GM15510 (cell line): ENCODE data around the gene PMS2.
"Not testable (repeated sequence)": the region's sequence is repeated elsewhere in the genome, so short reads cannot be mapped to it uniquely, and the experiment has no call there.

Experiments used
- POLR2A ChIP-seq: IDR thresholded peaks from 3 replicates; pipeline ENCODE4 v1.6.1; 2011; ENCODE audit warnings: borderline replicate concordance; ENCODE audit not compliant: insufficient read length; ENCODE audit errors: extremely low read depth

Gene PMS2

DNA sequence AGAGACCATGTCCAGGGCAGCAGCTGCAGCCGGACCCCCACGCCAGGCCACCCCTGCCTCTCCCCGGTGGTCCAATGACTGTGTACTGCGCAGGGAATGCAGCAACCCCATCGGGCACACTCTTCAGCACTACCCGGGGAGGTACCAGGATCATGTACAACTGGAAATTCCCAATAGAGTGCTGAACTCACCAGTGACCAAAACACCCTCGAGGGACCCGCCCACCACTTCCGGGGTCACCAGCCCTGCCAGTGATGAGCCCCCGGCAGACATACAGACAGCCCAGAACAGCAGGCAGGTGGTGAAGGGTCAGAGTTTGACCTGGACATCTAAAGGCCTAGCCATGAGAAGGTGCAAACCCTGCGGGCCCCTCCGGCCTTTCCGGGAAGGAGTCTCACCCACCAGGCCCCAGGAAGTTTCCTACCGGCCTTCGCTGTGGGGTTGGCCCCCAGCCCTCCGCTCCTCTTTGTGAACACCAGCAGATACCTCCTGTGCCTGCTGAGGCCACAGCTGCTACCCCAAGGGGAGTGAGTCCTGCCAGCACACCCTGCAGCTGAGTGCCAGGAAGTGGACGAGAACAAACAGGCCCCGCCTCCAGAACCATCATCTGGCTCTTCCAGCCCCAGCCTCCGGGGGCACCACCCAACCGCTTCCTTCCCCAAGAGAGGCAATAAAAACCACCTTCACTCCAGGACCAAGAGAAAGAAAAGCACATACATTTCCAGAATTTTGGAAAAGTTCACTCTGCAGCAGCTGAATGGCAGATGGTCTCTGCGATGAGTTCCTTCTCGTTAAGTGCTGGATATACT lies 17.4 kb upstream of the PMS2 start:
- TF ChIP-seq POLR2A, result no peak

DNA sequence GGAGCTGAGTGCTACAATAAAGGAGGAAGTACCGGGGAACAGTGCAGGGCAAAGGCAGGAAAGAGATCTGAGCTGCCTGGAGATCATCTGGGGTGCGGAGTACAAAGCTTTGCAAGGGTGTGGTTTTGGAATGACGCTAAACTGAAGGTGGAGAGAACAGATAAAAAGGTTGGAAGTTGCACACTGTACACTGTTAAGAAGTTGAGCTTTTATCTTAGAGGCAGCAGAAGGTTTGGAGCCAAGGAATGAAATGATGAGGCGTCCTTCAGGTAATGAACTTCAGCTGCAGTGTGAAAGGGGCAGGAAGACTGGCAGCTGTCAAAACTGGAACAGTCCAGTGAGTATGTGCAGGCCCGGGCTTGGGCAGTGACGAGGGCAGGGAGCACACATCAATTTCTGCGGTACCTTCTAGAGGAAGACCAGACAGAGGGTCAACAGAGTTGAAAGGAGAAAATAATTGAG lies 15.2 kb upstream of the PMS2 start:
- TF ChIP-seq POLR2A, result no peak

DNA sequence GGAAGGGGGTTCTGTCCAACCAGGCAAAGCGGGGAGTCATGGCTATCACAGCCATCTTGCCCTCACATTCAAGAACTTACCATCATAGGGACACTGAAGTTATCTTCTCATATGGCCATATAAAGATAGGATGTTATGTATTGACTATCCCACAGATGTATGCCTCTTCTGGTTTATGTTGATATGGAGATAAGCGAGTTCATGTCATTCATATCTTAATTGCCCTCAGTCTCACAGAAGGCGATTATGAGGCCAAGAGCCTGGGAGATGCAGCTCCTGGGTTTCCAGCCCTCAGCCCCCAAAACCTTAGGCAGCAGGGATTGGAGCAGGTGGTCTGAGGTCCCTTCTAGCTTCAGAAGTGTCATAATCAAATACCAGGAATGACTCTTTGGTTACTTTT lies 13.9 kb upstream of the PMS2 start:
- TF ChIP-seq POLR2A, result no peak

DNA sequence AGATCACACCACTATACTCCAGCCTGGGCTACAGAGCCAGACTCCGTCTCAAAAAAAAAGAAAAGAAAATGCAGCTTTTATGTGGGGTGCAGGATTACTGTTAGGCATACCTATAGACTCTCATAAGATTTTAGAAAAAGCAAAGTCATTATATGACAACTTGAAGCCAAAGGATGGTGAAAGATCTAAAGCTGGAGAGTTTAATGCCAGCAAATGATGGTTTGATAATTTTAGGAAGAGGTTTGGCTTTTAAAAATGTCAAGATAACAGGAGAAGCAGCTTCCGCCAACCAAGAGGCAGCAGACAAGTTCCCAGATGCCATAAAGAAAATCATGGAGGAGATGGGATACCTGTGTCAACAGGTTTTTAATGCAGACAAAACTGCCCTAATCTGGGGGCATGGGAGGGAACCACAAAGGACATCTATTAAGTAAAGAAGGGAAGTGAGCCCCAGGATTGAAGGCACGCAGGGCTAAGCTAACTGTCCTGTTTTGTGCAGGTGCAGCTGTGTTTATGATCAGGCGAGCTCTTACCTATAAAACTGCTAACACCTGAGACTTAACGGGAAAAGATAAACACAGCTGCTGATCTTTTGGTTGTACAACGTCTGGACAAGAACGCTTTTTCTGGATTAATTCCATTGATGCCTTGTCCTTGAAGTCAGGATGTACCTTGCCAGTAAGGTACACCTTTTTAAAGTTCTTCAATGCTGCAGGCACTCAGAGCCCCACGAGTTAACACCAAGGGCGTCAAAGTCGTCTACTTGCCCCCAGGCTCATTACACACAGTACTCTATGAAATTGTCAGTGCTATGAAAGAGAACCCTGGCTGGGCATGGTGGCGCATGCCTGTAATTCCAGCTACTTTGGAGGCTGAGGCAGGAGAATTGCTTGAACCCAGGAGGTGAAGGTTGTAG lies 11.8 kb upstream of the PMS2 start:
- no peak for TF ChIP-seq POLR2A

DNA sequence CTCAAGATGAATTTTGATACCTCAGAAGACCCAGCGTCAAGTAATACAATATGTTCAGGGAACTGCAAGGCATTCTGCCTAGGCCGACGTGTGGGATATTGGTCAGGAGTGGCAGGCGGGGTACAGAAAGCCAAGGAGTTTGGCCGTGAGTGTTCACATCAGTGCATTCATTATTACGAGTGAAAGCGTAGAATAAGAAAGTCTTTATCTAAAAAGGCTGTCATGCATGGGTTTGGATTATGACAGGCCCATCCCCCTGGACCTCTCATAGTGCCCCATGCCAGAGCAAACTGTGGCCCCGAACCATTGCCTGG lies 7.8 kb upstream of the PMS2 start:
- no peak for TF ChIP-seq POLR2A

DNA sequence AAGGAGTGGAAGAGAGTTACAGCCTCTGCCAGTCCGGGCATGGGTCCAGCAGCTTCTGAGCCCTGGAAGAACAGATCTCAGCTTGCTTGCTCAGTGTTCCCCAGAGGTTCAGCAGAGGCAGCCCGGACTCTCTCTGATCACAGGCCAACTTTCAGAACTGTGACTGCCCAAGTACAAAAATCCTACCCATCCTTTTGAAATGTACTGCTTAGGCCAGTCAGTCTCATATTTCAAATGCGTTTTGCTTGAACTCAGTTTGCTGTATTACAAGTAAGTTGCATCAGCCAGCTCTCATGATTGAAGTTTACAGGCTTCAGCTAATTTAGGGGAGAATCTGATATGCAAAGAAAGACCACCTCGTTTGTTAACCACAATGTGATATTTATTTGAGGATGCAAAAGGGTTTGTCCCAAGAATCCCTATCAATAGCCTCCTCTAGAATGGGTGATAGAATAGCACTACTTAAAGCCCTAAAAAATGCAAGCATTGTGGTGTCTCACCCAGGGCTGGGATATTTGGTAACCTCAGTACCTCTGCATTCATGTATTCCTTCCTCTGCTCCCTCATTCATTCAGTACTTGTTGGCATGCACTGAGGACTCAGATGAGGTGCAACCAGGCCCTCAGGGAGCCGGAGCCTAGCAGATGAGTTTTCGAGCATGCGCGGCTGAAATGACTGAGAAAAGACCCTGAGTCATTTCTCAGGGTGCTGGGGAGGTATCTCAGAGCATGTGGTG lies 7.2 kb upstream of the PMS2 start:
- no peak for TF ChIP-seq POLR2A

DNA sequence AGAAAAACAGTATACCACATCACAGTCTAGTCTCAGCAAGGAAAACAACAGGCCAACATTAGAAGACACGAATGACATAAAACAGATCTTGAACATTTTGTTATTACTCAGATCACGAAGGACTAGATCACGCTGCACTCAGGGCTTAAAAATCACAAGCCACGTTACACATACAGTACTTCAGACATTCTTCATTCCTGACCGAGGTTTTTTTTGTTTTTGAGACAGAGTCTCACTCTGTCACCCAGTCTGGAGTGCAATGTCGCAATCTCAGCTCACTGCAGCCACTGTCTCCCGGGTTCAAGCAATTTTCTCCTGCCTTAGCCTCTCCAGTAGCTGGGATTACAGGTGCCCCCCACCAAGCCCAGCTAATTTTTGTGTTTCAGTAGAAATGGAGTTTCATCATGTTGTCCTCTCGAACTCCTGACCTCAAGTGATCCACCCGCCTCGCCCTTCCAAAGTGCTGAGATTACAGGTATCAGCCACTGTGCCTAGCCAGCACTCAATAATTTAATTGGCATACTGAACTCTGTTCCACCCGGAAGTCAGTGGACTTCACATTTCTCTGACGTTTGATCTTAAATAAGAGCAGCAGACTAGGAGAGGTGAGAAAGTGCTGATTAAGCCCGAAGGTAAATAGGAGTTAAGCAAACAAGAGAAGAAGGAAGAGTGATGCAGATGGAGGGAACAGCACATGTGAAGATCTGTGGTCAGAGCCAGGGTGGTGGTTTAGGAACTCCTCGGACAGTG lies 3.7 kb upstream of the PMS2 start:
- no peak for TF ChIP-seq POLR2A

DNA sequence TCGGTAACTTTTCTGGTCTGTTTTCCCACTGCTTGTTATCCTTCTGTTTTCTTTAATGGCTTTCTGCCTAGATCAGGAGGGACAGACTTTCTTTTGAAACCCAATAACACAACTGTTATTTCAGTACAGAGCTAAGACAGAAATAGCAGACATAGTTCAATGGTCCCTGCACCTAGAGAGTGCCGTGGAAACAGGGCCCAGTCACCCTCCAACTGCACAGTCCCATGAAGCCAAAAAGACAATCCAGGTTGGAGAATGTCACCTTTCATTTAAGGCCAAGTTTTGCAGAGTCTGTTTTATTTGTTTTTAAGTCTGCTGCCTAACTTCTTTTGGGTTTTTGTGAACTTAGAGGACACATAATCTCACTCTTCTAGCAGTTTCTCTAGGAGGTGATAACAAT lies 2.7 kb upstream of the PMS2 start:
- no peak for TF ChIP-seq POLR2A

DNA sequence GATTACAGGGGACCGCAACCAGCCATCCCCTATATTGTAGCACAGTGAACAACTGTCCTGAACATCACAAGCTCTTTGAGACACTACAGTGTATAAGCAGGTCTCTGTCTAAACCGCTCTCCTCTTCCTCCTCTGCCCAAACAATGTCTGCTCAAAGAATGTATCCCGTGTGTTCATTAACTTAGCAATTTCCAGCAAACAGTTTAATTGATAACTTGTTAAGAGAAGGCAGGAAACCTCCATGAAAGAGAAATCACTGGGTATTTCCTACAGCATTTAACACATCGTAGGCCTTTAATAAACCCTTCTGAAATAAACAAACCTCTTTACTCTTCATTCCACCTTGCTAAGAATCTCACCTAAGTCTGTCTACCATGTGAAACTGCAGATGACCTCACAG lies 1.5 kb downstream of the PMS2 start:
- TF ChIP-seq POLR2A, result no peak

DNA sequence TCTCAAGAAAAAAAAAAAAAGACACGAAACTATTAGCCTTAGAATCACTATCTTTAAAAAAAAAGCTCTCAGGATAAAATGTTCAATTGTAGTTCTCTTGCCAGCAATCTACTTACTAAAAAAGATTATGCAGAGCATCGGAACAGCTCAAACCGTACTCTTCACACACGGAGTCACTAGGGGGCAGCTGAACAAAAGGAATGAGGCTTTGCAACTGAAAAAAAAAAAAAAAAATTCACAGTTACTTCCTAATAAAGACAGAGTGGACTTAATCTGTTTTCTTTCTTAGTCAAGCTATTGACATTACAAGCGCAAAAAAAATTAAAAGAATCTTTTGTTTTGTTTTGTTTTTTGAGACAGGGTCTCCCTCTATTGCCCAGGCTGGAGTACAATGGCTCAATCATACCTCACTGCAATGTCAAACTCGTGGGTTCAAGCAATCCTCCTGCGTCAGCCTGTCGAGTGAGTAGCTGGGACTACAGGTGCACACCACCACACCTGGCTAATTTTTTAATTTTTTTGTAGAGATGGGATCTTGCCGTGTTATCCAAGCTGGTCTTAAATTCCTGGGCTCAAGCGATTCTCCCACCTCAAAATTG lies 11.5 kb downstream of the PMS2 start:
- no peak for TF ChIP-seq POLR2A

DNA sequence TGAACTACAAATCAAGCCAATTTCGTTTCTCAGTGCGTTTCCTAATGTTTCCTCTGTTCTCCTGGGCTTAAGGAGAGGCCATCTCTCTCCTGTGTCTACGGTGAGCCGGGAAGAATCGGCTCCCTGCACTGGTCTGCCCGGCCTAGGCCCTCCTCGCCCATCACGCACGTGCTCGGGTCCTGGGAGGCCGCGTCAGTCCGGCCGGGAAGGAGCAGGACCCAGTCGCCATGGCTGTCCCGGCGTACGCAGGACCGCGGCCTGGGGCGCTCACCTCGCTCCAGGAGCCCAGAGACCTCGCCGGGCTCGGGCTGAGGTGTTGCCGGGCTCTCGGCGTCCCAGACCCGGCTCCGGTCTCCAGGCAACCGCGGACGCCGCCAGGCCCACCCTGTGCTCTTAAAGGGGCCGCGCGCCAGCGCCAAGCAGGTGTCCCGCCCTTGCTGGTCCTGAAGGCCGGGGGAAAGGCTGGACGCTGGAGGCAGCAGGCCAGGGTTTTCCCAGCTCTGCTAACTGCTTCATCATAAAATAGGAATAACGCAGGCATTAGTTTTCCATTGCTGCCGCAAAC lies 38.4 kb downstream of the PMS2 start, which contains the start of gene RSPH10B:
Gene RSPH10B (minus strand): TSS at position 343 of the 565 bp plus-strand sequence. CDS start 3,573 bp downstream, outside the sequence.
- TF ChIP-seq POLR2A, result not testable (repeated sequence)
